GM23338 (cell line): ENCODE measurements around the gene KAZN. TPM values are rescaled to one million over a fixed set of nuclear protein-coding genes. Genes with fewer than 3 reads are reported as not detected.

ENCODE experiments used
- ATAC-seq: fragments of 200-7000 bp; cut with Tn5 transposase; 3 replicates; pipeline ENCODE4 v1.9.1; 2020
- DNase-seq: peaks from one replicate; pipeline ENCODE4 v3.0.0-alpha.2; 2015; ENCODE audit warnings: low spot score
- H2AFZ ChIP-seq: fragments of 200-600 bp; sonication (generic); 2 replicates; pipeline ENCODE4 v1.8.0; 2016; ENCODE audit warnings: antibody characterized with exemption, mild to moderate bottlenecking, moderate library complexity
- H3F3A ChIP-seq: fragments of 200-600 bp; sonication (generic); replicated peaks from 2 replicates; pipeline ENCODE4 v1.8.0; 2017; ENCODE audit warnings: antibody characterized with exemption, mixed run types, low read depth
- H3K27ac ChIP-seq: fragments of 200-600 bp; sonication (generic); 2 replicates; pipeline ENCODE4 v1.6.1; 2016; ENCODE audit warnings: low read depth
- H3K27me3 ChIP-seq: fragments of 200-600 bp; sonication (generic); 2 replicates; pipeline ENCODE4 v1.8.0; 2016; ENCODE audit warnings: mild to moderate bottlenecking, mixed run types, moderate library complexity; ENCODE audit not compliant: insufficient read depth
- H3K36me3 ChIP-seq: fragments of 200-600 bp; sonication (generic); 2 replicates; pipeline ENCODE4 v1.8.0; 2016; ENCODE audit warnings: mild to moderate bottlenecking; ENCODE audit not compliant: insufficient read depth
- H3K4me1 ChIP-seq: fragments of 200-600 bp; sonication (generic); 2 replicates; pipeline ENCODE4 v1.8.0; 2016; ENCODE audit warnings: mild to moderate bottlenecking, moderate library complexity; ENCODE audit not compliant: insufficient read depth
- H3K4me2 ChIP-seq: fragments of 200-600 bp; sonication (generic); 2 replicates; pipeline ENCODE4 v1.7.1; 2017; ENCODE audit warnings: mixed run types
- H3K4me3 ChIP-seq: fragments of 200-600 bp; sonication (generic); 2 replicates; pipeline ENCODE4 v1.6.1; 2016; ENCODE audit warnings: mixed run types
- H3K79me2 ChIP-seq: fragments of 200-600 bp; sonication (generic); replicated peaks from 2 replicates; pipeline ENCODE4 v1.8.0; 2017; ENCODE audit warnings: mild to moderate bottlenecking; ENCODE audit not compliant: insufficient read depth
- H3K9me2 ChIP-seq: fragments of 200-600 bp; sonication (generic); 2 replicates; pipeline ENCODE4 v1.8.0; 2017; ENCODE audit not compliant: insufficient read depth
- H4K20me1 ChIP-seq: fragments of 200-600 bp; sonication (generic); replicated peaks from 2 replicates; pipeline ENCODE4 v1.8.0; 2017; ENCODE audit warnings: mild to moderate bottlenecking; ENCODE audit not compliant: insufficient read depth
- H3K27ac Mint-ChIP-seq: 2 replicates; pipeline ENCODE4 v1.8.0; 2020; ENCODE audit warnings: inconsistent platforms, mild to moderate bottlenecking, moderate library complexity, mixed read lengths
- H3K27me3 Mint-ChIP-seq: 3 replicates; pipeline ENCODE4 v1.8.0; 2022; ENCODE audit warnings: low read depth, mild to moderate bottlenecking, moderate library complexity, mixed read lengths, inconsistent platforms; ENCODE audit not compliant: insufficient read depth, poor library complexity
- H3K36me3 Mint-ChIP-seq: 3 replicates; pipeline ENCODE4 v1.8.0; 2021; ENCODE audit warnings: low read depth, mild to moderate bottlenecking, inconsistent platforms, moderate library complexity, mixed read lengths
- H3K4me1 Mint-ChIP-seq: 3 replicates; pipeline ENCODE4 v1.8.0; 2020; ENCODE audit warnings: mild to moderate bottlenecking, inconsistent platforms, mixed read lengths
- H3K4me3 Mint-ChIP-seq: 3 replicates; pipeline ENCODE4 v1.8.0; 2021; ENCODE audit warnings: moderate library complexity, mild to moderate bottlenecking, inconsistent platforms, mixed read lengths
- H3K9me3 Mint-ChIP-seq: 3 replicates; pipeline ENCODE4 v1.8.0; 2020; ENCODE audit warnings: moderate library complexity, mild to moderate bottlenecking, inconsistent platforms, mixed read lengths
- EZH2 ChIP-seq: fragments of 200-600 bp; sonication (generic); IDR thresholded peaks from one replicate; pipeline ENCODE4 v1.8.0; 2017; ENCODE audit warnings: antibody characterized with exemption, mild to moderate bottlenecking, low read depth; ENCODE audit not compliant: unreplicated experiment
- EZH2phosphoT487 ChIP-seq: fragments of 200-600 bp; sonication (generic); IDR thresholded peaks from one replicate; pipeline ENCODE4 v1.8.1; 2018; ENCODE audit warnings: antibody characterized with exemption; ENCODE audit not compliant: unreplicated experiment
- JUNB ChIP-seq: IDR thresholded peaks from one replicate; pipeline ENCODE4 v1.6.1; 2016; ENCODE audit warnings: antibody characterized with exemption; ENCODE audit not compliant: unreplicated experiment
- NANOG ChIP-seq: IDR thresholded peaks from 2 replicates; pipeline ENCODE4 v1.6.1; 2016; ENCODE audit warnings: antibody characterized with exemption, borderline replicate concordance
- ZNF114 ChIP-seq: fragments of 250-450 bp; sonication (Bioruptor Pico); IDR thresholded peaks from 2 replicates; pipeline ENCODE4 v1.5.0; 2020; ENCODE audit warnings: mild to moderate bottlenecking, moderate library complexity
- polyA plus RNA-seq: library from polyadenylated mRNA; unstranded; fragments of >200 nt; fragmentation: Nextera tagmentation; extraction: Ambion mirVana; gene quantifications from 2 replicates; pipeline ENCODE4 v1.2.1, GENCODE V29; 2016
- total RNA-seq: library from RNA; depleted of rRNA; stranded (reverse); fragments of >200 nt; shearing (Covaris generic); gene quantifications from 2 replicates; pipeline ENCODE4 v1.2.3, GENCODE V29; 2014
- TF ChIP-seq, protein P1 (sequence below), 2 experiments: fragments of 200-600 bp in 1 of 2; sonication (generic) in 1 of 2; conservative IDR thresholded peaks; 2 replicates each; pipeline versions ENCODE4 v1.5.1 to v1.6.1; 2016 to 2017; ENCODE audit warnings: antibody characterized with exemption in 2 of 2, low read depth in 2 of 2, mild to moderate bottlenecking in 2 of 2, moderate library complexity in 1 of 2
- TF ChIP-seq, protein P2 (sequence below): IDR thresholded peaks from one replicate; pipeline ENCODE4 v1.6.1; 2018; ENCODE audit warnings: antibody characterized with exemption; ENCODE audit not compliant: unreplicated experiment
- TF ChIP-seq, protein P3 (sequence below): fragments of 250-450 bp; sonication (Bioruptor Pico); IDR thresholded peaks from 2 replicates; pipeline ENCODE4 v1.5.0; 2020; ENCODE audit warnings: mild to moderate bottlenecking, moderate library complexity

Gene KAZN
- total and polyA plus RNA-seq, 2 experiments from 2014 or later: 9.9 to 15.0 TPM

DNA sequence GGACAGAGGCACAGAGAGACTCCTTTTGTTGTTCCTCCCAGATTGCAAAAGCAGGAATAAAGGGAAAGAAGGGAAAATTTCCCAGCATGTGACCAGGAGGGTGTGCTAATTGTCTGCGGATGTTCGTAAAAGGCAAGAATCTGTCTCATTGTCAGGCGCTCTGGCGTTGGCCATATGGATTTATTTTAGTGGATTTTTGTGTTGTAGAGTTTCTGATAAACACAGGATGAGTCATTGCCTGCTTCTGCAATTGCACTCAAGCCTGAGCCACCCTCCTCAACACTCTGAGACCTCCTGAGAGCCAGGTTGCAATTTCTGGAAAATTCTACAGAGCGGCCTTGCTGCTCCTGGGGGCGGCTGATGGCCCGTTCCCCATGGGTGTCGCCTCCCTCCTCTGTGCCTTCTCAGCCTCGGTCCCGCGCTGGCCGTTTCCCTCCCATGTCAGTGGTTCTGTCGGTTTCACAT lies 227.7 kb downstream of the KAZN start:
- Histone ChIP-seq H3K4me2 (no peak overlapping the region), H3K27me3 (no peaks in the 10 kb centered on the region), H3F3A (no peaks in the 10 kb centered on the region), H3K79me2 (no peaks in the 10 kb centered on the region), H3K4me1 (no peaks in the 10 kb centered on the region; the same call in 1 of the 2 replicates), H3K9me2 (no peaks in the 10 kb centered on the region), H3K36me3 (no peaks in the 10 kb centered on the region), H3K4me3 (no peak overlapping the region), H3K27ac (no peak overlapping the region), H4K20me1 (no peaks in the 10 kb centered on the region), H2AFZ (no peak overlapping the region)
- ATAC-seq: no peak
- peaks cover 9% of the 10 kb centered on the region; the same call in 2 of the 3 replicates for H3K4me1 Mint-ChIP-seq
- TF ChIP-seq, protein P1, sequence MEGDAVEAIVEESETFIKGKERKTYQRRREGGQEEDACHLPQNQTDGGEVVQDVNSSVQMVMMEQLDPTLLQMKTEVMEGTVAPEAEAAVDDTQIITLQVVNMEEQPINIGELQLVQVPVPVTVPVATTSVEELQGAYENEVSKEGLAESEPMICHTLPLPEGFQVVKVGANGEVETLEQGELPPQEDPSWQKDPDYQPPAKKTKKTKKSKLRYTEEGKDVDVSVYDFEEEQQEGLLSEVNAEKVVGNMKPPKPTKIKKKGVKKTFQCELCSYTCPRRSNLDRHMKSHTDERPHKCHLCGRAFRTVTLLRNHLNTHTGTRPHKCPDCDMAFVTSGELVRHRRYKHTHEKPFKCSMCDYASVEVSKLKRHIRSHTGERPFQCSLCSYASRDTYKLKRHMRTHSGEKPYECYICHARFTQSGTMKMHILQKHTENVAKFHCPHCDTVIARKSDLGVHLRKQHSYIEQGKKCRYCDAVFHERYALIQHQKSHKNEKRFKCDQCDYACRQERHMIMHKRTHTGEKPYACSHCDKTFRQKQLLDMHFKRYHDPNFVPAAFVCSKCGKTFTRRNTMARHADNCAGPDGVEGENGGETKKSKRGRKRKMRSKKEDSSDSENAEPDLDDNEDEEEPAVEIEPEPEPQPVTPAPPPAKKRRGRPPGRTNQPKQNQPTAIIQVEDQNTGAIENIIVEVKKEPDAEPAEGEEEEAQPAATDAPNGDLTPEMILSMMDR (conservative IDR thresholded peaks at IDR 0.05; ENCODE audit: low read depth in 2 of 2): 0 out of 4 replicates have a peak, but pooled peaks of 1 of the 2 experiments have one; percentile 17
- TF ChIP-seq EZH2phosphoT487 (no peak), JUNB (no peak), ZNF114 (CRISPR knock-in tag) (no peak), EZH2 (no peak)
- TF ChIP-seq, protein P2, sequence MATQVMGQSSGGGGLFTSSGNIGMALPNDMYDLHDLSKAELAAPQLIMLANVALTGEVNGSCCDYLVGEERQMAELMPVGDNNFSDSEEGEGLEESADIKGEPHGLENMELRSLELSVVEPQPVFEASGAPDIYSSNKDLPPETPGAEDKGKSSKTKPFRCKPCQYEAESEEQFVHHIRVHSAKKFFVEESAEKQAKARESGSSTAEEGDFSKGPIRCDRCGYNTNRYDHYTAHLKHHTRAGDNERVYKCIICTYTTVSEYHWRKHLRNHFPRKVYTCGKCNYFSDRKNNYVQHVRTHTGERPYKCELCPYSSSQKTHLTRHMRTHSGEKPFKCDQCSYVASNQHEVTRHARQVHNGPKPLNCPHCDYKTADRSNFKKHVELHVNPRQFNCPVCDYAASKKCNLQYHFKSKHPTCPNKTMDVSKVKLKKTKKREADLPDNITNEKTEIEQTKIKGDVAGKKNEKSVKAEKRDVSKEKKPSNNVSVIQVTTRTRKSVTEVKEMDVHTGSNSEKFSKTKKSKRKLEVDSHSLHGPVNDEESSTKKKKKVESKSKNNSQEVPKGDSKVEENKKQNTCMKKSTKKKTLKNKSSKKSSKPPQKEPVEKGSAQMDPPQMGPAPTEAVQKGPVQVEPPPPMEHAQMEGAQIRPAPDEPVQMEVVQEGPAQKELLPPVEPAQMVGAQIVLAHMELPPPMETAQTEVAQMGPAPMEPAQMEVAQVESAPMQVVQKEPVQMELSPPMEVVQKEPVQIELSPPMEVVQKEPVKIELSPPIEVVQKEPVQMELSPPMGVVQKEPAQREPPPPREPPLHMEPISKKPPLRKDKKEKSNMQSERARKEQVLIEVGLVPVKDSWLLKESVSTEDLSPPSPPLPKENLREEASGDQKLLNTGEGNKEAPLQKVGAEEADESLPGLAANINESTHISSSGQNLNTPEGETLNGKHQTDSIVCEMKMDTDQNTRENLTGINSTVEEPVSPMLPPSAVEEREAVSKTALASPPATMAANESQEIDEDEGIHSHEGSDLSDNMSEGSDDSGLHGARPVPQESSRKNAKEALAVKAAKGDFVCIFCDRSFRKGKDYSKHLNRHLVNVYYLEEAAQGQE: no peak
- no peak overlapping the region; the same call in 1 of the 2 replicates for H3K27ac Mint-ChIP-seq
- DNase-seq: no peak
- H3K9me3 Mint-ChIP-seq: no peaks in the 10 kb centered on the region; the same call in 2 of the 3 replicates
- peaks cover 11% of the 10 kb centered on the region for H3K27me3 Mint-ChIP-seq
- H3K36me3 Mint-ChIP-seq: no peaks in the 10 kb centered on the region; the same call in 2 of the 3 replicates
- no peak overlapping the region for H3K4me3 Mint-ChIP-seq

DNA sequence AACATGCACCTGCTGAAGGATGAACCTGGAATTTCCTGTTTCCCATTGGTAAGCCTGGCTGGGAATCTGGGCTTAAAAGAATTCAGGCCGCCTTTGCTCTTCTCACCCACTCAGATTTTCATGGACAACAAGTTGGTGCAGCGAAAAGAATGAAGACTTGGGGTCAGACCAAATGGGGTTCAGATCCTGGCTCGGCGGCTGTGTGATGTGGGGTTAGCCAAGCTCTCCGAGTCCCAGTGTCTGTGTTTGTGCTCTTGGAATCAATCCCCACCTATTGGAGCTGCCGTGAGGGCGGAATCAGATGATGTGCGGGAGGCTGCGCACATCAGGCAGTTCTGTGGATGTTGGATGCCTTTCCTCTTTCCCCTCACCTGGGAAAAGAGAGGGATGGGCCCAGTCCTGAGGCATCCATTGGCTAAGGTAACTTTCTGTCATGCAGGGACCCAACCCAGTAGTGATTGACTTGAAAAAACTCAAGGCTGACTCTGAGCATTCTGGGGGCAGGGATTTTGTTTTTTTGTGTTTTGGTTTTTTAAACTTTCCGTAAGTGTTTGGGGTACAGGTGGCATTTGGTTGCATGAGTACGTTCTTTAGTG lies 228.3 kb downstream of the KAZN start:
- ATAC-seq: peak; percentile 52
- peak; percentile 30 for DNase-seq
- H3K27me3 Mint-ChIP-seq: peaks cover 11% of the 10 kb centered on the region
- H3K9me3 Mint-ChIP-seq: no peaks in the 10 kb centered on the region; the same call in 2 of the 3 replicates
- Histone ChIP-seq H3K79me2 (no peaks in the 10 kb centered on the region), H3K36me3 (no peaks in the 10 kb centered on the region), H3K27ac (no peak overlapping the region), H3K4me3 (no peak overlapping the region), H3K4me1 (no peaks in the 10 kb centered on the region; the same call in 1 of the 2 replicates), H3K9me2 (no peaks in the 10 kb centered on the region), H4K20me1 (no peaks in the 10 kb centered on the region), H3K27me3 (no peaks in the 10 kb centered on the region), H2AFZ (no peak overlapping the region), H3K4me2 (no peak overlapping the region), H3F3A (no peaks in the 10 kb centered on the region)
- peaks cover 9% of the 10 kb centered on the region; the same call in 2 of the 3 replicates for H3K4me1 Mint-ChIP-seq
- H3K36me3 Mint-ChIP-seq: no peaks in the 10 kb centered on the region; the same call in 2 of the 3 replicates
- no peak overlapping the region for H3K27ac Mint-ChIP-seq
- no peak overlapping the region for H3K4me3 Mint-ChIP-seq
- TF ChIP-seq, protein P3, sequence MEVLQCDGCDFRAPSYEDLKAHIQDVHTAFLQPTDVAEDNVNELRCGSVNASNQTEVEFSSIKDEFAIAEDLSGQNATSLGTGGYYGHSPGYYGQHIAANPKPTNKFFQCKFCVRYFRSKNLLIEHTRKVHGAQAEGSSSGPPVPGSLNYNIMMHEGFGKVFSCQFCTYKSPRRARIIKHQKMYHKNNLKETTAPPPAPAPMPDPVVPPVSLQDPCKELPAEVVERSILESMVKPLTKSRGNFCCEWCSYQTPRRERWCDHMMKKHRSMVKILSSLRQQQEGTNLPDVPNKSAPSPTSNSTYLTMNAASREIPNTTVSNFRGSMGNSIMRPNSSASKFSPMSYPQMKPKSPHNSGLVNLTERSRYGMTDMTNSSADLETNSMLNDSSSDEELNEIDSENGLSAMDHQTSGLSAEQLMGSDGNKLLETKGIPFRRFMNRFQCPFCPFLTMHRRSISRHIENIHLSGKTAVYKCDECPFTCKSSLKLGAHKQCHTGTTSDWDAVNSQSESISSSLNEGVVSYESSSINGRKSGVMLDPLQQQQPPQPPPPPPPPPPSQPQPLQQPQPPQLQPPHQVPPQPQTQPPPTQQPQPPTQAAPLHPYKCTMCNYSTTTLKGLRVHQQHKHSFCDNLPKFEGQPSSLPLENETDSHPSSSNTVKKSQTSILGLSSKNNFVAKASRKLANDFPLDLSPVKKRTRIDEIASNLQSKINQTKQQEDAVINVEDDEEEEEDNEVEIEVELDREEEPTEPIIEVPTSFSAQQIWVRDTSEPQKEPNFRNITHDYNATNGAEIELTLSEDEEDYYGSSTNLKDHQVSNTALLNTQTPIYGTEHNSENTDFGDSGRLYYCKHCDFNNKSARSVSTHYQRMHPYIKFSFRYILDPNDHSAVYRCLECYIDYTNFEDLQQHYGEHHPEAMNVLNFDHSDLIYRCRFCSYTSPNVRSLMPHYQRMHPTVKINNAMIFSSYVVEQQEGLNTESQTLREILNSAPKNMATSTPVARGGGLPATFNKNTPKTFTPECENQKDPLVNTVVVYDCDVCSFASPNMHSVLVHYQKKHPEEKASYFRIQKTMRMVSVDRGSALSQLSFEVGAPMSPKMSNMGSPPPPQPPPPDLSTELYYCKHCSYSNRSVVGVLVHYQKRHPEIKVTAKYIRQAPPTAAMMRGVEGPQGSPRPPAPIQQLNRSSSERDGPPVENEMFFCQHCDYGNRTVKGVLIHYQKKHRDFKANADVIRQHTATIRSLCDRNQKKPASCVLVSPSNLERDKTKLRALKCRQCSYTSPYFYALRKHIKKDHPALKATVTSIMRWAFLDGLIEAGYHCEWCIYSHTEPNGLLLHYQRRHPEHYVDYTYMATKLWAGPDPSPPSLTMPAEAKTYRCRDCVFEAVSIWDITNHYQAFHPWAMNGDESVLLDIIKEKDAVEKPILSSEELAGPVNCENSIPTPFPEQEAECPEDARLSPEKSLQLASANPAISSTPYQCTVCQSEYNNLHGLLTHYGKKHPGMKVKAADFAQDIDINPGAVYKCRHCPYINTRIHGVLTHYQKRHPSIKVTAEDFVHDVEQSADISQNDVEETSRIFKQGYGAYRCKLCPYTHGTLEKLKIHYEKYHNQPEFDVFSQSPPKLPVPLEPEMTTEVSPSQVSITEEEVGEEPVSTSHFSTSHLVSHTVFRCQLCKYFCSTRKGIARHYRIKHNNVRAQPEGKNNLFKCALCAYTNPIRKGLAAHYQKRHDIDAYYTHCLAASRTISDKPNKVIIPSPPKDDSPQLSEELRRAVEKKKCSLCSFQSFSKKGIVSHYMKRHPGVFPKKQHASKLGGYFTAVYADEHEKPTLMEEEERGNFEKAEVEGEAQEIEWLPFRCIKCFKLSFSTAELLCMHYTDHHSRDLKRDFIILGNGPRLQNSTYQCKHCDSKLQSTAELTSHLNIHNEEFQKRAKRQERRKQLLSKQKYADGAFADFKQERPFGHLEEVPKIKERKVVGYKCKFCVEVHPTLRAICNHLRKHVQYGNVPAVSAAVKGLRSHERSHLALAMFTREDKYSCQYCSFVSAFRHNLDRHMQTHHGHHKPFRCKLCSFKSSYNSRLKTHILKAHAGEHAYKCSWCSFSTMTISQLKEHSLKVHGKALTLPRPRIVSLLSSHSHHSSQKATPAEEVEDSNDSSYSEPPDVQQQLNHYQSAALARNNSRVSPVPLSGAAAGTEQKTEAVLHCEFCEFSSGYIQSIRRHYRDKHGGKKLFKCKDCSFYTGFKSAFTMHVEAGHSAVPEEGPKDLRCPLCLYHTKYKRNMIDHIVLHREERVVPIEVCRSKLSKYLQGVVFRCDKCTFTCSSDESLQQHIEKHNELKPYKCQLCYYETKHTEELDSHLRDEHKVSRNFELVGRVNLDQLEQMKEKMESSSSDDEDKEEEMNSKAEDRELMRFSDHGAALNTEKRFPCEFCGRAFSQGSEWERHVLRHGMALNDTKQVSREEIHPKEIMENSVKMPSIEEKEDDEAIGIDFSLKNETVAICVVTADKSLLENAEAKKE: no peak
- TF ChIP-seq EZH2phosphoT487: no peak
- no peak for TF ChIP-seq NANOG
- TF ChIP-seq EZH2: no peak
